Suppressor macrophage treated with lipopolysaccharide for 4 hours (primary cell): ENCODE data around the gene CENPP.

ENCODE experiments used
- DNase-seq: peaks from one replicate; pipeline ENCODE4 v3.0.0-alpha.2; 2020

Gene CENPP

GRCh38 chr9:92315456-92315855 lies 10.3 kb upstream of the CENPP start:
- DNase-seq, result peak; percentile 74

GRCh38 chr9:92324431-92324830 lies 1.3 kb upstream of the CENPP start:
- peak; percentile 21 for DNase-seq

GRCh38 chr9:92324889-92325268 lies 874 bp upstream of the CENPP start:
- DNase-seq, result no peak

GRCh38 chr9:92325991-92326500 lies 293 bp downstream of the CENPP start:
- DNase-seq, result peak; percentile 39

GRCh38 chr9:92327283-92327850 lies 1.6 kb downstream of the CENPP start:
- DNase-seq, result no peak

GRCh38 chr9:92328225-92328624 lies 2.5 kb downstream of the CENPP start:
- DNase-seq, result no peak

GRCh38 chr9:92332577-92333281 lies 7.0 kb downstream of the CENPP start:
- DNase-seq, result no peak

- no peak for DNase-seq
Observed at GRCh38 chr9:92333282-92333634, 7.5 kb downstream of the CENPP start.

- no peak for DNase-seq
Observed at GRCh38 chr9:92341578-92341977, 15.8 kb downstream of the CENPP start.

GRCh38 chr9:92342825-92343488 lies 17.2 kb downstream of the CENPP start:
- no peak for DNase-seq

- DNase-seq, result no peak
Observed at GRCh38 chr9:92345582-92345981, 19.8 kb downstream of the CENPP start.

GRCh38 chr9:92349771-92350739 lies 24.3 kb downstream of the CENPP start:
- no peak for DNase-seq

- DNase-seq, result no peak
Observed at GRCh38 chr9:92350740-92351133, 25.0 kb downstream of the CENPP start.

- DNase-seq, result peak; percentile 66
Observed at GRCh38 chr9:92353051-92353450, 27.3 kb downstream of the CENPP start.

- DNase-seq, result peak; percentile 43
Observed at GRCh38 chr9:92359394-92359995, 33.7 kb downstream of the CENPP start.

GRCh38 chr9:92360083-92360482 lies 34.3 kb downstream of the CENPP start:
- DNase-seq, result peak; percentile 25

GRCh38 chr9:92369075-92369474 lies 43.3 kb downstream of the CENPP start:
- DNase-seq, result no peak

- no peak for DNase-seq
Observed at GRCh38 chr9:92373167-92373566, 47.4 kb downstream of the CENPP start.

GRCh38 chr9:92377876-92378275 lies 52.1 kb downstream of the CENPP start:
- DNase-seq, result no peak

- no peak for DNase-seq
Observed at GRCh38 chr9:92378865-92379560, 53.3 kb downstream of the CENPP start.

GRCh38 chr9:92380603-92381002 lies 54.9 kb downstream of the CENPP start:
- DNase-seq, result no peak

- DNase-seq, result no peak
Observed at GRCh38 chr9:92381775-92382174, 56.0 kb downstream of the CENPP start.
